T-helper 2 cell treated with Interferon-gamma antibody and Interleukin-4, amounts not matched to agents 100 ng/mL and 5 ng/mL, for 36 hours (primary cell): Measurements from ENCODE around the gene MYO5A. TPM values are rescaled to one million over a fixed set of nuclear protein-coding genes. Genes with fewer than 3 reads are reported as not detected.
"Not testable (repeated sequence)": the region's sequence is repeated elsewhere in the genome, so short reads cannot be mapped to it uniquely, and the experiment has no call there.

Source experiments
- intact Hi-C: fragments of 100-400 bp; cut with micrococcal nuclease; formaldehyde crosslinking; loops from one replicate; pipeline ENCODE4 v1.15.1; 2023
- total RNA-seq: library from RNA; stranded (reverse); gene quantifications from 2 replicates; pipeline ENCODE4 v1.2.3, GENCODE V29; 2022

MYO5A gene
- total RNA-seq, 1 donor from 2014 or later: 30.8 TPM

- intact Hi-C loops: loop anchor here (5.0 kb wide), 1 partner anchor 38 kb away; no protein-coding TSS in a partner anchor
Measured at GRCh38 chr15:52294881-52295420, 233.7 kb downstream of the MYO5A start.

- intact Hi-C loops: loop anchor here (5.0 kb wide), 1 partner anchor 36 kb away; no protein-coding TSS in a partner anchor
Measured at GRCh38 chr15:52292780-52293392, 235.8 kb downstream of the MYO5A start.

GRCh38 chr15:52291204-52291603 lies 237.5 kb downstream of the MYO5A start:
- intact Hi-C loops: loop anchor here (5.0 kb wide), 1 partner anchor 34 kb away; no protein-coding TSS in a partner anchor

GRCh38 chr15:52290800-52291199 lies 237.9 kb downstream of the MYO5A start:
- intact Hi-C loops: loop anchor here (5.0 kb wide), 1 partner anchor 33 kb away; no protein-coding TSS in a partner anchor

- intact Hi-C loops: loop anchor here (5.0 kb wide), 1 partner anchor 33 kb away; no protein-coding TSS in a partner anchor
Measured at GRCh38 chr15:52290329-52290728, 238.4 kb downstream of the MYO5A start.

GRCh38 chr15:52289629-52290081 lies 239.0 kb downstream of the MYO5A start:
- intact Hi-C loops: loop anchor here (5.0 kb wide), 1 partner anchor 32 kb away; no protein-coding TSS in a partner anchor

- intact Hi-C loops: no loop called here
Measured at GRCh38 chr15:52288986-52289385, 239.7 kb downstream of the MYO5A start.

- intact Hi-C loops: no loop called here
Measured at GRCh38 chr15:52288051-52288942, 240.4 kb downstream of the MYO5A start.

- intact Hi-C loops: no loop called here
Measured at GRCh38 chr15:52287114-52287513, 241.6 kb downstream of the MYO5A start.

- intact Hi-C loops: not testable (repeated sequence)
Measured at GRCh38 chr15:52285941-52286340, 242.7 kb downstream of the MYO5A start.

- intact Hi-C loops: no loop called here
Measured at GRCh38 chr15:52284164-52284563, 244.5 kb downstream of the MYO5A start.

GRCh38 chr15:52283281-52283680 lies 245.4 kb downstream of the MYO5A start:
- intact Hi-C loops: no loop called here

- intact Hi-C loops: no loop called here
Measured at GRCh38 chr15:52282418-52282817, 246.3 kb downstream of the MYO5A start.

- intact Hi-C loops: no loop called here
Measured at GRCh38 chr15:52281085-52282035, 247.3 kb downstream of the MYO5A start.

- intact Hi-C loops: no loop called here
Measured at GRCh38 chr15:52280326-52281084, 248.2 kb downstream of the MYO5A start.

GRCh38 chr15:52278636-52279367 lies 249.9 kb downstream of the MYO5A start:
- intact Hi-C loops: no loop called here

- intact Hi-C loops: no loop called here
Measured at GRCh38 chr15:52278135-52278534, 250.5 kb downstream of the MYO5A start.

GRCh38 chr15:52277575-52277974 lies 251.1 kb downstream of the MYO5A start:
- intact Hi-C loops: no loop called here

- intact Hi-C loops: no loop called here
Measured at GRCh38 chr15:52276256-52276770, 252.4 kb downstream of the MYO5A start.
